Activated T-cell treated with anti-CD3 and anti-CD28 coated beads for 1 hour (primary cell): ENCODE measurements around the gene SPARCL1.

Source experiments
- DNase-seq: peaks from one replicate; pipeline ENCODE4 v3.0.0-alpha.2; 2020; ENCODE audit warnings: low read depth

The SPARCL1 gene

GRCh38 chr4:87540146-87541058, 11.2 kb upstream of the SPARCL1 start:
- DNase-seq: no peak

GRCh38 chr4:87532907-87533306, 3.7 kb upstream of the SPARCL1 start:
- DNase-seq: no peak

GRCh38 chr4:87532109-87532508, 2.9 kb upstream of the SPARCL1 start:
- DNase-seq: no peak

DNA sequence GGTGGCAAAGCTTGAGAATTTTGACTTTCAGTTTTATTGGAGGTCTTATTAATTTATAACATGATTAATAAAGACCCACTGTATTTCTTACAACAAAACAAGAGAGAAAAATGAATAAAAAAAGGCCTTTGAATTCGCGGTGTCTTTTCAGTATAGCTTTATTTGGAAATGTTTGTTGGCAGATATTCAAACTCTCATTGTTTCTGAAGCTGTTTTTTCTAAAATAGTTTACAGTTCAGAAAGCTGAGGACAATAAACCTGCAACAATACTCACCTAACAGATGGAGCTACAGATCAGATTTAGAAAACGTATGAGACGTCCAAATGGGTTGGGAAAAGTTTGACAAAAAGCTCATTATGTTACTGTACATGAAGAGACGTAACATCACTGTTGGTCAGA, 2.4 kb upstream of the SPARCL1 start:
- DNase-seq: no peak

GRCh38 chr4:87530868-87531267, 1.7 kb upstream of the SPARCL1 start:
- no peak for DNase-seq

DNA sequence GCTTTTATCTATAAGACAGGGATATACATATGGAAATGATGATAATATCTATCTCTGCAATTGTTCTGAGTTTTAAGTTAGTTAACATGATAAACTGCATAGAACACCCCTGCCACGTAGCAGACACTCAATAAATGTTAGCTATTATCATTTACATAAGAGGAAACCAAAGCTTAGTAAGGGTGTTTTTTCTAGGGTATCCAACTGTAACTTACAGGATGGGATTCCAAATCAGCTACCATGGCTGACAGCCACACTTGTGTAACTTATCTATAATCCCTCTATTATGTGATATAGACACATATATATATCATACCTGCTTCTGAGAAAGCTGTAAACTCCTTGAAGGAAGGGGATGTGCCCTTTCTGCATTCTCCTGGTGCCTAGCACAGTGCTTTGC, 1.1 kb upstream of the SPARCL1 start:
- no peak for DNase-seq

GRCh38 chr4:87527431-87528220, 1.6 kb downstream of the SPARCL1 start:
- no peak for DNase-seq

GRCh38 chr4:87525636-87526295, 3.4 kb downstream of the SPARCL1 start:
- no peak for DNase-seq

- no peak for DNase-seq
Measured at GRCh38 chr4:87524456-87524855, 4.7 kb downstream of the SPARCL1 start.

- DNase-seq: no peak
Measured at GRCh38 chr4:87523307-87523706, 5.9 kb downstream of the SPARCL1 start.

GRCh38 chr4:87521757-87522374, 7.3 kb downstream of the SPARCL1 start:
- no peak for DNase-seq

- no peak for DNase-seq
Measured at GRCh38 chr4:87521319-87521718, 7.9 kb downstream of the SPARCL1 start.

DNA sequence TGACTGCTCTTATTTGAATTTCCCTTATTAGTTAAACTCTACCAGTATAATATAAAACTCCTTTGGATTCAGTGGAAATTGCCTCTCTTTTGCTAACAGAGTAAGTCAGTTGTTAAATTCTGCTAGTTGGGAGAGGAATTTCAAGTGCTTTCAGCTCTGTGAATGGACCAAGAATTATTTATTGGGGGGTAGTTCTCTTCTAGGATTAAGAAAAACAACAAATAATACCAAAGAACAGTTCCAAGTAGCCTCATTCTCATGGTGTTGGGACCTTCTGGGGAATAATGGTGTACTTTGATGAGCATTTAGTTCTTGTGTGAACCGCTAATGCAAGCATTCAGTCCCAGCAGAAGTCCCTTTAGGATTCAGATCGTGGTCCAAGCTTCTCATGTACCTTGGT, 11.6 kb downstream of the SPARCL1 start:
- no peak for DNase-seq

DNA sequence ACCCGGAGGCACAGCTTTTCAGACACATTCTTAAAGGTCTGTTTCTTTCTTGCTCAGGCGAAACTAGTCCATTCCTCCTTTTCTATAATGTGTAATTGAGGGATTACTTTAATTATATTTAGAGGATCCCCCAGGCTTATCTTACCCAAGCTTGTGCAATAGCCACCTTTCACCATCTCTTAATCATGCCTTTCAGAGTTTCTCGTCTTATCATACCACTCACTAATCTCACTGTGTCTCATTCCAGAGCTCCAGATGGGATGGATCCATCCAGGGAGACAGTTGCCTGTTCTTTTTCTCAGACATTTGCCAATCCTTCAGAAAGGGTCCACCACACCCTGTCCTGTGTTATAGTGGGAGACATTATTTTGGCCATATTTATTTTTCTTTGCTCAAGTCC, 12.5 kb downstream of the SPARCL1 start:
- DNase-seq: no peak

DNA sequence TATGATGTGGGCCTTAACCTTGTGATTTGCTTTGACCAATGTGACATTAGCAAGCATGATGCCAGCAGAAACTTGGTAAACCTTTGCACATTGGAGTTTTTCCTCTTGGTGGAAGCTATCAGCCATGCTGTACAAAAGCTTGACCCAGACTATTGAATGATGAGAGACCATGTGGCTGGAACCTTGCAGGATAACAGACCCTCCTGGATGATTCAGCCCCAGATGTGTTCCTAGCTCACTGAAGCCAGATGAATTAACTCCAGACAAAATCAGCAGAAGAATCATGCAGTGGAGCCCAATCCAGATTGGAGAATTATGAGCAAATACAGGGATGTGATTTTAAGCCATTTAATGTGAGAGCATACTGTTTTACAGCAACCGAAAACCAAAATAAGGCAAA, 16.8 kb downstream of the SPARCL1 start:
- DNase-seq: no peak

DNA sequence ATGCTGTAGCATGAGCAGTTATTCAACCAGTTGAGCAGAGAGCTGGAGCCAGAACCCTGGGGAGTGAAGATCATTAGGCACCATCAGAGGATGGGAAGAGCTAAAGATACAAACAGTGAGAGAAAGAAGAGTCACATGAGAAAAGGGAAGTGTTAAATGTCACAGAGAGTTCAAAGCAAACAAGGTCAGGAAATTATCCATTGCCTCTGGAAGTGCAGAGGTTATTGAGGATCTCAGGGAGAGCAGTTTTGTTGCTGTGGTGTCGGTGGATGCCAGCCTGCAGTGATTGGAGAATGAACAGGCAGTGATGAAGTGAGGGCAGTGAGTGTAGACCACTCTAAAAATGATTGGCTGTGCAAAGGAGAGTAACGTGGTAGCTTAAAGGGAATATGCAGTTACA, 17.7 kb downstream of the SPARCL1 start:
- no peak for DNase-seq

DNA sequence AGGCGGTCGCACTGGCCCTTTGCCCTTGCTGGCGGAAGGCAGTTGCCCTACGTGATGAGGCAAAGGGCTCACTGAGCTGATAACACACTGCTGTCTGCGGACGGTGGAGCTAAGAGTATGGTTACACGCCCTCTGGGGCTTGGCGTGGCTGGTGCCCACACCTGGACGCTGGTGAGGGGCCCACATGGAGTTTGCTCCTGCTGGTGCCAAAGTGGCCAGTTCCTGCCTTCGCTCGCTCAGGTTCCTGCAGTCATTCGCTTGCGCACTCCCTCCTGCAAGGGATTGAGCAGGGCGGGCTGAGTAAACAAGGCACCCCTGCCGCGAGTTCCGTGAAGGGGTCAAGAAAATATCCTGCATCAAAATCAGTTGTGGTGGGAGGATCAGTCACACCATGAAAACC, 18.4 kb downstream of the SPARCL1 start:
- DNase-seq: no peak

DNA sequence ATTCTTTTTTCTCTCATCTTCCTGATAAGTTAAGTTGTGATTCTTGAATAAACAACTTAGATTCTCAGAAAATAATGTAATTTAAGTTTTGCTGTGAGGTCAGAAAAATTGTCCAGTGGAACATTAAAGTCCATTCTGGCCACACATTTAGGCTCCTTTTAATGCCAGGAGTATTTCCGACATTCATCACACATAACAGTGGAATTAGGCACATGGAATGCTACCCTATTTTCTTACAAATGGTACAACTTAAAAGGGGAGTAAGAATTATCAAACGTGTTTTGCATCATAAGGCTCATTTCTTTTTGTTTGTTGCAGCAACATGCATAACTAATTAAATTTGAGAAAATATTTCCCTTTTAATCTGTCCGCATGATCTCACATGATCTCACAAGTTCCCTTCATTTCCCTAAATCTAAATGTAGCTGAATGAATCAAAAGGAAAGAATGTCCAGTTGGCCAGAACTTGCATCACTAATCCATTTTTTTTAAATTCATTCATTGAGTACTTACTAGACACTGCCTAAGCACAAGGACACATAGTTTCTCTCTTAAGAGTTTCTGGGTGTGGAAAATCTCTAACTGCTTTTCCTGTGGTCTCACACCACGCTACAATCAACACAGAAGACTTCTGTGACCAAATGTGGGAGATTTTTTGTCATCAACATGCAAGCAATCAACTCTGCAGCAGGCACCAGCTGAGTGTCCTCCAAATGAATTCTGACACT, 22.0 kb downstream of the SPARCL1 start:
- no peak for DNase-seq

DNA sequence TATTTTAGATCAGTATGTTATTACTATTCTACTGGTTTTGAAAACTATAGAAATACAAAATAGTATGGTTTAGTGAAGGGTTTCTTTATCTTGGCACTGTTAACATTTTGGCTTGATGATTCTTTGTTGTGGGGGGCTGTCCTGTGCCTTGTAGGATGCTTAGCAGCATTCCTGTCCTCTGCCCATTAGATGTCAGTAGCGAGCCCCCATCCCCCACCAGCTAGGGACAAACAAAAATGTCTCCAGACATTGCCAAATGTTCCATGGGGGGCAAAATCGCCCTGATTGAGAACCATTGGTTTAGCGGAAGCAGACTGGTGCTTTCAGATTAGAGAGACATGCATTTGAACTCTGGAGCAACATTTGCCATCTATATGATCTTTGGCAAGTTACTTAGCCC, 23.3 kb downstream of the SPARCL1 start:
- no peak for DNase-seq

DNA sequence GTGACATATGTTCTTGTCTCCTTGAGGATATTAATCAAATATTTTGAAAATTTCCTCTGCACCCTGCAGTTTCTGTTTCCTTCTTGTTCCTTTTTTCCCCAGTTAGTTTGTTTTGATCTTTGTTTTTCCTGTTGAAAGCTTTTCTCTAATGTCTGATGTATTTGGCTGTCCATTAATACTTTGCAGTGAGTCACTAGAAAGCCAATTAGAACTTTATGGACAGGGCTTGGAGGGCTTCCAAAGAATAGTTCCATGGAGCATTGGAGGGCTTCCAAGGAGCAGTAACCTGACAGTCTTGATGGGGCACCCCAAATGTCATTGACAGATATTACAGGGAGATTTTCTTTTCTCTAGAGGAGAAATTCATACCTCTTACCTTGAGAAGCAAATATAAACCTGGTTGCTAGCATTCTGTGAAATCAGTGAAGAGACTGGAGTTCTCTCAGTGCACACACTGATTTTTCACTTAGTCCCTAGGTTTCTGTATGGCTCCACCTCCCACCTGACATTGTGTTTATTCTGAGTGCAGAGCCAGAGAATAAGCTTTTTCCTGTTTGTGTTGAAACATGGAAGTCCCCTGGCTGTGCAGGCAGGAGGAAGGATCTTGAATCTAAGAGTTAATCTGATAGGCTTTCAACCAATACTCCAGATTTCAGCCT, 26.5 kb downstream of the SPARCL1 start:
- DNase-seq: no peak

DNA sequence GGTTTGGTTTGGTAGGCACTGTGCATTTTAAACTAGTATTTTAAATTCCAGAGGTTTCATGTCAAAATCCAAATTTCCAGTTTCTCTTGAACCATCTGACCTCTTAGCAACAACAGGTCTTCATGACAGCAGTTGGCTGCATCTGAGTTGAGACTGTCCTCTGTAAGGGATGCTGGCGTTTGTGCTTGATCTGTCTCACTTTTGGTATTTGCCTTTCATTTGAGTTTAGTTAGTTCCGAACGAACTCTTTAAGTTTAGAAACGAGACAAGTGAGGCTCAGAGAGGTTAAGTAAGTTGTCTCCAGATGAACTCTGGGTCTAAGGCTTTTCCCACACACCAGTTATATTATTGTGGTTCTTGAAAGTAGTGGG, 29.1 kb downstream of the SPARCL1 start:
- no peak for DNase-seq
